H9 (cell line): ENCODE results near the gene SOHLH1. TPM values are rescaled to one million over a fixed set of nuclear protein-coding genes. Genes with fewer than 3 reads are reported as not detected.
A peak's percentile ranks its signal among the peaks of the same experiment; 100 is the strongest.

ENCODE experiments used
- DNase-seq: peaks from one replicate; pipeline ENCODE4 v3.0.0-alpha.2; 2017
- H2AFZ ChIP-seq: one replicate; pipeline ENCODE4 v1.6.1; 2013; ENCODE audit warnings: mild to moderate bottlenecking, low read length, control low read depth, moderate library complexity
- H2AK5ac ChIP-seq: 2 replicates; pipeline ENCODE4 v1.6.1; 2013; ENCODE audit warnings: low read length, control low read depth, mixed read lengths; ENCODE audit not compliant: insufficient read length
- H2BK120ac ChIP-seq: one replicate; pipeline ENCODE4 v1.6.1; 2013; ENCODE audit warnings: low read depth, mild to moderate bottlenecking, low read length, control low read depth, inconsistent platforms; ENCODE audit not compliant: poor library complexity, severe bottlenecking
- H2BK12ac ChIP-seq: 2 replicates; pipeline ENCODE4 v1.6.1; 2013; ENCODE audit warnings: low read length, control low read depth, mixed read lengths, low read depth; ENCODE audit not compliant: insufficient read length
- H2BK15ac ChIP-seq: 2 replicates; pipeline ENCODE4 v1.6.1; 2013; ENCODE audit warnings: low read depth, low read length, control low read depth
- H2BK20ac ChIP-seq: one replicate; pipeline ENCODE4 v1.6.1; 2013; ENCODE audit warnings: low read depth, mild to moderate bottlenecking, low read length, control low read depth, inconsistent platforms; ENCODE audit not compliant: poor library complexity, severe bottlenecking
- H2BK5ac ChIP-seq: 2 replicates; pipeline ENCODE4 v1.6.1; 2013; ENCODE audit warnings: low read length, control low read depth, mixed read lengths; ENCODE audit not compliant: insufficient read length
- H3K14ac ChIP-seq: 2 replicates; pipeline ENCODE4 v1.6.1; 2013; ENCODE audit warnings: low read length, control low read depth; ENCODE audit not compliant: insufficient read depth
- H3K18ac ChIP-seq: 2 replicates; pipeline ENCODE4 v1.6.1; 2013; ENCODE audit warnings: low read depth, mild to moderate bottlenecking, mixed read lengths, low read length, control low read depth; ENCODE audit not compliant: insufficient read length
- H3K23ac ChIP-seq: 2 replicates; pipeline ENCODE4 v1.6.1; 2013; ENCODE audit warnings: low read length, control low read depth, mixed read lengths, low read depth; ENCODE audit not compliant: insufficient read length
- H3K23me2 ChIP-seq: 2 replicates; pipeline ENCODE4 v1.6.1; 2013; ENCODE audit warnings: low read depth, mild to moderate bottlenecking, mixed read lengths, low read length, control low read depth; ENCODE audit not compliant: insufficient read length, poor library complexity, severe bottlenecking
- H3K27ac ChIP-seq: 2 replicates; pipeline ENCODE4 v1.5.1; 2013; ENCODE audit warnings: low read length, control low read depth, mixed read lengths, low read depth; ENCODE audit not compliant: insufficient read length
- H3K27me3 ChIP-seq: 2 replicates; pipeline ENCODE4 v1.6.1; 2013; ENCODE audit warnings: low read length, control low read depth, inconsistent platforms; ENCODE audit not compliant: insufficient read depth
- H3K4ac ChIP-seq: 2 replicates; pipeline ENCODE4 v1.6.1; 2013; ENCODE audit warnings: low read depth, mild to moderate bottlenecking, control low read depth, inconsistent platforms, low read length, moderate library complexity
- H3K4me1 ChIP-seq: 2 replicates; pipeline ENCODE4 v1.6.1; 2013; ENCODE audit warnings: low read length, control low read depth, inconsistent platforms; ENCODE audit not compliant: insufficient read depth
- H3K4me2 ChIP-seq: 2 replicates; pipeline ENCODE4 v1.6.1; 2013; ENCODE audit warnings: low read length, control low read depth, mixed read lengths; ENCODE audit not compliant: insufficient read length, insufficient read depth
- H3K56ac ChIP-seq: 2 replicates; pipeline ENCODE4 v1.6.1; 2013; ENCODE audit warnings: low read depth, mild to moderate bottlenecking, mixed read lengths, low read length, control low read depth; ENCODE audit not compliant: insufficient read length
- H3K79me1 ChIP-seq: 2 replicates; pipeline ENCODE4 v1.6.1; 2013; ENCODE audit warnings: low read depth, mild to moderate bottlenecking, moderate library complexity, low read length, control low read depth, inconsistent platforms; ENCODE audit not compliant: insufficient read depth, poor library complexity, severe bottlenecking
- H3K79me2 ChIP-seq: 2 replicates; pipeline ENCODE4 v1.6.1; 2013; ENCODE audit warnings: low read length, control low read depth, inconsistent platforms; ENCODE audit not compliant: insufficient read depth
- H3K9ac ChIP-seq: 2 replicates; pipeline ENCODE4 v1.6.1; 2013; ENCODE audit warnings: low read length, control low read depth, mixed read lengths; ENCODE audit not compliant: insufficient read length; ENCODE audit errors: extremely low read depth
- H3K9me3 ChIP-seq: one replicate; pipeline ENCODE4 v1.6.1; 2013; ENCODE audit warnings: low read depth, low read length, inconsistent platforms; ENCODE audit not compliant: control insufficient read depth
- H3T11ph ChIP-seq: one replicate; pipeline ENCODE4 v1.6.1; 2013; ENCODE audit warnings: mild to moderate bottlenecking, low read length, control low read depth, inconsistent platforms
- H4K20me1 ChIP-seq: one replicate; pipeline ENCODE4 v1.6.1; 2013; ENCODE audit not compliant: control insufficient read depth, insufficient read length, insufficient read depth
- H4K5ac ChIP-seq: 2 replicates; pipeline ENCODE4 v1.6.1; 2013; ENCODE audit warnings: low read depth, mild to moderate bottlenecking, mixed read lengths, low read length, control low read depth; ENCODE audit not compliant: insufficient read length
- H4K8ac ChIP-seq: replicated peaks from 2 replicates; pipeline ENCODE4 v1.6.1; 2013; ENCODE audit warnings: low read length, control low read depth, mixed read lengths, low read depth; ENCODE audit not compliant: insufficient read length
- H4K91ac ChIP-seq: 2 replicates; pipeline ENCODE4 v1.6.1; 2013; ENCODE audit warnings: low read depth, mild to moderate bottlenecking, moderate library complexity, mixed read lengths, low read length, control low read depth; ENCODE audit not compliant: insufficient read length
- H3K27ac Mint-ChIP-seq, 3 experiments: 2 replicates in 2 of 3; 3 replicates in 1 of 3; pipeline ENCODE4 v1.8.0; 2020 to 2021; ENCODE audit warnings: mixed read lengths in 3 of 3, mild to moderate bottlenecking in 1 of 3, moderate library complexity in 1 of 3
- H3K27me3 Mint-ChIP-seq: 2 replicates; pipeline ENCODE4 v1.8.0; 2021; ENCODE audit warnings: low read depth, mild to moderate bottlenecking, moderate library complexity, mixed read lengths
- H3K36me3 Mint-ChIP-seq, 3 experiments: 2 replicates in 2 of 3; 3 replicates in 1 of 3; pipeline ENCODE4 v1.8.0; 2020 to 2021; ENCODE audit warnings: low read depth in 3 of 3, mixed read lengths in 3 of 3; ENCODE audit not compliant: insufficient read depth in 1 of 3
- H3K4me1 Mint-ChIP-seq, 2 experiments: 2 replicates each; pipeline ENCODE4 v1.8.0; 2020; ENCODE audit warnings: mixed read lengths in 2 of 2
- H3K4me3 Mint-ChIP-seq, 2 experiments: 2 replicates in 1 of 2; 3 replicates in 1 of 2; pipeline ENCODE4 v1.8.0; 2020 to 2021; ENCODE audit warnings: mild to moderate bottlenecking in 2 of 2, mixed read lengths in 2 of 2, moderate library complexity in 1 of 2
- H3K9me3 Mint-ChIP-seq, 2 experiments: 2 replicates in 1 of 2; 3 replicates in 1 of 2; pipeline ENCODE4 v1.8.0; 2020; ENCODE audit warnings: mild to moderate bottlenecking in 2 of 2, mixed read lengths in 2 of 2, moderate library complexity in 1 of 2
- CTCF ChIP-seq: fragments of 200-600 bp; sonication (generic); conservative IDR thresholded peaks from 3 replicates; pipeline ENCODE4 v1.8.0; 2021; ENCODE audit warnings: antibody characterized with exemption, mild to moderate bottlenecking
- WGBS: extraction: QIAGEN DNeasy Blood & Tissue Kit; methylation state at CpG from one replicate; pipeline ENCODE4 v1.1.7; 2013; ENCODE audit warnings: missing lambda C conversion rate, low lambda C conversion rate, mixed read lengths; ENCODE audit not compliant: insufficient read length; ENCODE audit errors: extremely low coverage; 5-methylcytosine and 5-hydroxymethylcytosine counted together
- total RNA-seq: library from RNA; stranded (reverse); gene quantifications from 2 replicates; pipeline ENCODE4 v1.2.1, GENCODE V29; 2021

Gene SOHLH1
- total RNA-seq, 1 experiment from 2014 or later = not detected

GRCh38 chr9:135659252-135659651 lies 40.0 kb downstream of the SOHLH1 start:
- Histone ChIP-seq H2AFZ (no peak overlapping the region), H3T11ph (no peak overlapping the region), H3K9me3 (peaks cover 7% of the 10 kb centered on the region), H3K14ac (no peak overlapping the region), H2AK5ac (no peak overlapping the region), H2BK5ac (no peak overlapping the region), H3K23me2 (no peaks in the 10 kb centered on the region), H4K91ac (no peak overlapping the region), H3K4me2 (no peak overlapping the region), H3K27me3 (no peaks in the 10 kb centered on the region), H3K79me2 (no peaks in the 10 kb centered on the region), H4K5ac (no peak overlapping the region), H2BK12ac (no peak overlapping the region), H3K4me1 (no peaks in the 10 kb centered on the region), H3K79me1 (no peaks in the 10 kb centered on the region), H2BK20ac (no peak overlapping the region), H3K27ac (no peak overlapping the region), H3K56ac (no peak overlapping the region), H3K4ac (no peak overlapping the region), H4K8ac (no peak overlapping the region), H2BK15ac (no peak overlapping the region), H2BK120ac (no peak overlapping the region), H3K23ac (no peak overlapping the region), H3K9ac (no peak overlapping the region), H3K18ac (no peak overlapping the region), H4K20me1 (peaks cover 2% of the 10 kb centered on the region)
- Mint-ChIP-seq H3K27ac (peak overlapping the region in 1 of 3 experiments; percentile 31; a peak in 1 of 7 replicates), H3K4me1 (peaks cover 10 to 11% of the 10 kb centered on the region in 2 experiments), H3K27me3 (no peaks in the 10 kb centered on the region; the same call in none of the 2 replicates), H3K9me3 (peaks cover 20 to 21% of the 10 kb centered on the region in 2 experiments), H3K36me3 (peaks cover 4 to 52% (median 14%) of the 10 kb centered on the region in 3 experiments), H3K4me3 (no peak overlapping the region)
- WGBS = no CpG with 5 or more reads among the region's 13 CpGs
- TF ChIP-seq CTCF = no peak
- no peak for DNase-seq
